ENCODE data around the gene PRDM15.
A peak's percentile ranks its signal among the peaks of the same experiment; 100 is the strongest.

The PRDM15 gene

GRCh38 chr21:41763398-41763931 is 115.7 kb downstream of the PRDM15 start:
- no peak for DNase-seq (ENCODE audit: low spot score)

- DNase-seq (ENCODE audit: low spot score), result no peak
Measured at GRCh38 chr21:41762753-41763152, 116.4 kb downstream of the PRDM15 start.

- no peak for DNase-seq (ENCODE audit: low spot score)
Measured at GRCh38 chr21:41761934-41762635, 117.1 kb downstream of the PRDM15 start.

- DNase-seq (ENCODE audit: low spot score), result no peak
Measured at GRCh38 chr21:41761211-41761933, 117.8 kb downstream of the PRDM15 start.

- no peak for DNase-seq (ENCODE audit: low spot score)
Measured at GRCh38 chr21:41760411-41760810, 118.7 kb downstream of the PRDM15 start.

- no peak for DNase-seq (ENCODE audit: low spot score)
Measured at GRCh38 chr21:41759926-41760325, 119.2 kb downstream of the PRDM15 start.

- no peak for DNase-seq (ENCODE audit: low spot score)
Measured at GRCh38 chr21:41759214-41759840, 119.8 kb downstream of the PRDM15 start.

GRCh38 chr21:41758550-41758949 is 120.6 kb downstream of the PRDM15 start:
- no peak for DNase-seq (ENCODE audit: low spot score)

GRCh38 chr21:41755934-41756773 is 123.0 kb downstream of the PRDM15 start:
- no peak for DNase-seq (ENCODE audit: low spot score)

GRCh38 chr21:41755258-41755933 is 123.7 kb downstream of the PRDM15 start:
- no peak for DNase-seq (ENCODE audit: low spot score)

- no peak for DNase-seq (ENCODE audit: low spot score)
Measured at GRCh38 chr21:41754479-41754891, 124.7 kb downstream of the PRDM15 start.

- no peak for DNase-seq (ENCODE audit: low spot score)
Measured at GRCh38 chr21:41753006-41753898, 125.9 kb downstream of the PRDM15 start.

- no peak for DNase-seq (ENCODE audit: low spot score)
Measured at GRCh38 chr21:41752231-41752681, 126.9 kb downstream of the PRDM15 start.

GRCh38 chr21:41751611-41752011 is 127.5 kb downstream of the PRDM15 start:
- no peak for DNase-seq (ENCODE audit: low spot score)

- peak; percentile 83 for DNase-seq (ENCODE audit: low spot score)
Measured at GRCh38 chr21:41750532-41751151, 128.5 kb downstream of the PRDM15 start.

GRCh38 chr21:41750051-41750450 is 129.1 kb downstream of the PRDM15 start:
- DNase-seq (ENCODE audit: low spot score), result no peak

- no peak for DNase-seq (ENCODE audit: low spot score)
Measured at GRCh38 chr21:41749286-41749685, 129.9 kb downstream of the PRDM15 start.
